HEK293 (cell line): Measurements from ENCODE around the gene MAPK12.

ENCODE experiments used
- CTCF ChIA-PET: fragments of 350-600 bp; formaldehyde crosslinking; extraction: SDS; loops from one replicate; lab custom pipeline; 2021; ENCODE audit warnings: antibody characterized with exemption; lab: Yijun Ruan, JAX
- POLR2A ChIA-PET: fragments of 300-600 bp; formaldehyde crosslinking; extraction: SDS; loops from one replicate; lab custom pipeline; 2020; ENCODE audit warnings: antibody characterized with exemption, inconsistent platforms; lab: Yijun Ruan, JAX
- H3K27ac ChIP-seq: fragments of 200-500 bp; sonication (Bioruptor generic); 2 replicates; pipeline ENCODE4 v1.5.1; 2014; ENCODE audit warnings: low read depth, low read length, control low read depth, inconsistent platforms; ENCODE audit errors: extremely low read depth
- H3K36me3 ChIP-seq, 2 experiments: fragments of 200-500 bp in 1 of 2; sonication (Bioruptor generic) in 1 of 2; 1 replicate in 1 of 2; 2 replicates in 1 of 2; pipeline ENCODE4 v1.5.1; 2014 to 2017; ENCODE audit warnings: inconsistent platforms in 2 of 2, low read length in 2 of 2; ENCODE audit not compliant: control insufficient read depth in 2 of 2, insufficient read depth in 1 of 2
- H3K4me1 ChIP-seq: fragments of 200-500 bp; sonication (Bioruptor generic); 2 replicates; pipeline ENCODE4 v1.5.1; 2014; ENCODE audit warnings: mild to moderate bottlenecking, low read length, inconsistent platforms; ENCODE audit not compliant: control insufficient read depth, insufficient read depth
- H3K4me3 ChIP-seq: 2 replicates; pipeline ENCODE4 v1.5.1; 2011; ENCODE audit warnings: low read depth, mild to moderate bottlenecking, control low read depth, low read length, moderate library complexity
- H3K9me3 ChIP-seq: fragments of 200-500 bp; sonication (Bioruptor generic); 2 replicates; pipeline ENCODE4 v1.5.1; 2014; ENCODE audit warnings: low read depth, low read length, inconsistent platforms; ENCODE audit not compliant: control insufficient read depth, insufficient read depth
- FEZF1 ChIP-seq: fragments of 450-650 bp; formaldehyde crosslinking; IDR thresholded peaks from 2 replicates; pipeline ENCODE4 v1.5.1; 2016; ENCODE audit warnings: missing biosample characterization, missing genetic modification characterization
- GFI1B ChIP-seq: fragments of 450-650 bp; formaldehyde crosslinking; IDR thresholded peaks from 2 replicates; pipeline ENCODE4 v1.5.1; 2016; ENCODE audit warnings: missing biosample characterization, missing genetic modification characterization
- HIC1 ChIP-seq: fragments of 450-650 bp; formaldehyde crosslinking; IDR thresholded peaks from 2 replicates; pipeline ENCODE4 v1.5.1; 2016; ENCODE audit warnings: missing biosample characterization, missing genetic modification characterization
- HOXD13 ChIP-seq: sonication (generic); formaldehyde crosslinking; IDR thresholded peaks from 2 replicates; pipeline ENCODE4 v1.8.0; 2022; ENCODE audit warnings: missing genetic modification reagents, borderline replicate concordance
- PRDM1 ChIP-seq: fragments of 450-650 bp; formaldehyde crosslinking; IDR thresholded peaks from 2 replicates; pipeline ENCODE4; 2016; ENCODE audit warnings: missing biosample characterization, missing genetic modification characterization
- SCRT1 ChIP-seq: fragments of 450-650 bp; formaldehyde crosslinking; IDR thresholded peaks from 2 replicates; pipeline ENCODE4 v1.5.1; 2016; ENCODE audit warnings: missing biosample characterization, missing genetic modification characterization, borderline replicate concordance
- TCF7L2 ChIP-seq: IDR thresholded peaks from 2 replicates; pipeline ENCODE4 v1.6.1; 2011; ENCODE audit warnings: low read depth, mild to moderate bottlenecking, inconsistent platforms, low read length, moderate library complexity, borderline replicate concordance
- TRIM28 ChIP-seq: IDR thresholded peaks from 2 replicates; pipeline ENCODE4 v1.6.1; 2011; ENCODE audit warnings: low read length, control low read depth, borderline replicate concordance
- ZBTB17 ChIP-seq: fragments of 450-650 bp; formaldehyde crosslinking; IDR thresholded peaks from 2 replicates; pipeline ENCODE4 v1.5.1; 2016; ENCODE audit warnings: missing biosample characterization, missing genetic modification characterization
- ZFP3 ChIP-seq: fragments of 450-650 bp; formaldehyde crosslinking; IDR thresholded peaks from 2 replicates; pipeline ENCODE4 v1.5.1; 2016; ENCODE audit warnings: low read depth, missing biosample characterization, missing genetic modification characterization
- ZNF121 ChIP-seq: fragments of 450-650 bp; formaldehyde crosslinking; IDR thresholded peaks from 2 replicates; pipeline ENCODE4 v1.5.1; 2016; ENCODE audit warnings: missing biosample characterization, missing genetic modification characterization
- ZNF146 ChIP-seq: fragments of 450-650 bp; formaldehyde crosslinking; IDR thresholded peaks from 2 replicates; pipeline ENCODE4 v1.5.1; 2016; ENCODE audit warnings: missing biosample characterization, missing genetic modification characterization
- ZNF155 ChIP-seq: fragments of 450-650 bp; formaldehyde crosslinking; IDR thresholded peaks from 2 replicates; pipeline ENCODE4 v1.5.1; 2016; ENCODE audit warnings: missing biosample characterization, missing genetic modification characterization
- ZNF169 ChIP-seq: fragments of 450-650 bp; formaldehyde crosslinking; IDR thresholded peaks from 2 replicates; pipeline ENCODE4 v1.5.1; 2016; ENCODE audit warnings: missing biosample characterization, missing genetic modification characterization
- ZNF362 ChIP-seq: fragments of 450-650 bp; formaldehyde crosslinking; IDR thresholded peaks from 2 replicates; pipeline ENCODE4 v1.5.1; 2016; ENCODE audit warnings: missing biosample characterization, missing genetic modification characterization
- ZNF391 ChIP-seq: fragments of 450-650 bp; formaldehyde crosslinking; IDR thresholded peaks from 2 replicates; pipeline ENCODE4 v1.5.1; 2016; ENCODE audit warnings: low read depth, missing biosample characterization, missing genetic modification characterization, borderline replicate concordance
- ZNF433 ChIP-seq: fragments of 450-650 bp; formaldehyde crosslinking; IDR thresholded peaks from 2 replicates; pipeline ENCODE4 v1.5.1; 2016; ENCODE audit warnings: missing biosample characterization, missing genetic modification characterization, low read depth
- ZNF548 ChIP-seq: fragments of 450-650 bp; formaldehyde crosslinking; IDR thresholded peaks from 2 replicates; pipeline ENCODE4 v1.5.1; 2016; ENCODE audit warnings: missing biosample characterization, missing genetic modification characterization
- ZNF561 ChIP-seq: fragments of 450-650 bp; IDR thresholded peaks from 2 replicates; pipeline ENCODE4 v1.5.1; 2018; ENCODE audit warnings: missing biosample characterization, missing genetic modification characterization, borderline replicate concordance
- ZNF585B ChIP-seq: fragments of 450-650 bp; formaldehyde crosslinking; IDR thresholded peaks from 2 replicates; pipeline ENCODE4 v1.5.1; 2016; ENCODE audit warnings: missing biosample characterization, missing genetic modification characterization
- ZNF610 ChIP-seq: fragments of 450-650 bp; formaldehyde crosslinking; IDR thresholded peaks from 2 replicates; pipeline ENCODE4 v1.5.1; 2016; ENCODE audit warnings: missing biosample characterization, missing genetic modification characterization, borderline replicate concordance
- ZNF704 ChIP-seq: fragments of 450-650 bp; formaldehyde crosslinking; IDR thresholded peaks from 2 replicates; pipeline ENCODE4 v1.5.1; 2016; ENCODE audit warnings: missing biosample characterization, missing genetic modification characterization
- ZNF707 ChIP-seq: fragments of 450-650 bp; formaldehyde crosslinking; IDR thresholded peaks from 2 replicates; pipeline ENCODE4 v1.5.1; 2016; ENCODE audit warnings: missing biosample characterization, missing genetic modification characterization
- TF ChIP-seq, protein P1 (sequence below): fragments of 450-650 bp; formaldehyde crosslinking; optimal IDR thresholded peaks from 2 replicates; pipeline ENCODE3; 2016; ENCODE audit warnings: missing biosample characterization, mild to moderate bottlenecking, missing genetic modification characterization

MAPK12 gene

GRCh38 chr22:50289942-50290630 is 28.6 kb upstream of the MAPK12 start (continued):
- TF ChIP-seq HOXD13 (CRISPR knock-in tag): no peak

DNA sequence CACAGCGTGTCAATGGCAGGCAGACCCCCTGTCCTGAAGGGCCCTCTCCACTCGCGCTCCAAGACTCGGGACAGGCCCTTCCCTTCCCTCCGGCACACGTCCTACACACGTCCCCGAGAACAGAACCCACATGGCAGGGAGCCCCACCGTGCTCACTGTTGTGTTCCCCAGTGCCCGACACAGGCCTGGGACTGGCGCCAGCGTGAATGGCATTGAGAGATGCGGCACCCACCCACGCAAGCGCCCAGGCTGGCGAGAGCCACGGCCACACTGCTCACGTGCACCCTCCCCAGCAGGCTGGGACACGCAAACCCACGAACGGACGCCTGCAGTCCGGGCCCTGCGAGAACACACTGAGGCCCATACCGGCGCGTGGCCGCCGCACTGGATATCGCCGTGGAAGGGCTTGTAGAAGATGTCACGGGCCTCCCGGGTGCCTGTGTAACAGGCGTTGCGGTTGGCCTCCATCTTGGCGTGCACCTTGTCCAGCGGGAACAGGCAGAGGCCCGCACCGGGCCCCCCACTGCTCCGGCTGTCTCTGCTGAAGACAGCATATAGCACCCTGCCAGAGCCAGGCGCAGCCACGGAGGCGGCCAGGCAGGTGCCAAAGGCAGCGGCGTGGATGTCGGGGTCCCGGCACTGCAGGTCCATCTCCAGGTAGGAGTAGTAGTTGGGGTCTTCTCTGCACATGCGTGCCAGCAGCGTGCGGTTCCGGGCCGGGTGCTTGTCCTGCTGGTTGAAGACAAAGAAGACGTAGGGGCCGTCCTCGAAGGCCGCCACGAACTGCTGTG is 27.9 kb upstream of the MAPK12 start:
- peaks cover 0 to 86% of the 10 kb centered on the region in 2 experiments; a peak in 1 of 3 replicates for H3K36me3 ChIP-seq
- no peaks in the 10 kb centered on the region for H3K9me3 ChIP-seq
- CTCF ChIA-PET: interaction anchor here (1.0 kb wide), 1 partner anchor 13 kb away, joined by 4 read pairs; no protein-coding TSS in a partner anchor
- TF ChIP-seq ZNF155 (tag by site-specific recombination): no peak
- TF ChIP-seq ZNF707 (tag by site-specific recombination): no peak
- TF ChIP-seq ZNF704 (tag by site-specific recombination): no peak
- no peak for TF ChIP-seq ZNF610
- TF ChIP-seq ZNF169 (tag by site-specific recombination): no peak
- TF ChIP-seq GFI1B: no peak
- TF ChIP-seq, protein P1, sequence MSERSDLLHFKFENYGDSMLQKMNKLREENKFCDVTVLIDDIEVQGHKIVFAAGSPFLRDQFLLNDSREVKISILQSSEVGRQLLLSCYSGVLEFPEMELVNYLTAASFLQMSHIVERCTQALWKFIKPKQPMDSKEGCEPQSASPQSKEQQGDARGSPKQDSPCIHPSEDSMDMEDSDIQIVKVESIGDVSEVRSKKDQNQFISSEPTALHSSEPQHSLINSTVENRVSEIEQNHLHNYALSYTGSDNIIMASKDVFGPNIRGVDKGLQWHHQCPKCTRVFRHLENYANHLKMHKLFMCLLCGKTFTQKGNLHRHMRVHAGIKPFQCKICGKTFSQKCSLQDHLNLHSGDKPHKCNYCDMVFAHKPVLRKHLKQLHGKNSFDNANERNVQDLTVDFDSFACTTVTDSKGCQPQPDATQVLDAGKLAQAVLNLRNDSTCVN (tag by site-specific recombination): no peak
- TF ChIP-seq ZNF433: no peak
- TF ChIP-seq SCRT1 (tag by site-specific recombination): no peak
- TF ChIP-seq ZNF146 (tag by site-specific recombination): no peak
- TF ChIP-seq ZNF391 (tag by site-specific recombination): no peak
- TF ChIP-seq ZBTB17 (tag by site-specific recombination): no peak
- TF ChIP-seq PRDM1 (tag by site-specific recombination): no peak
- TF ChIP-seq FEZF1 (tag by site-specific recombination): no peak
- no peak for TF ChIP-seq ZNF585B (tag by site-specific recombination)
- TF ChIP-seq ZNF121 (tag by site-specific recombination): no peak
- TF ChIP-seq, all 188 proteins: peak for 0
- POLR2A ChIA-PET: no interaction called here
- H3K4me1 ChIP-seq: no peaks in the 10 kb centered on the region
- no peak overlapping the region for H3K4me3 ChIP-seq
- no peak overlapping the region for H3K27ac ChIP-seq

DNA sequence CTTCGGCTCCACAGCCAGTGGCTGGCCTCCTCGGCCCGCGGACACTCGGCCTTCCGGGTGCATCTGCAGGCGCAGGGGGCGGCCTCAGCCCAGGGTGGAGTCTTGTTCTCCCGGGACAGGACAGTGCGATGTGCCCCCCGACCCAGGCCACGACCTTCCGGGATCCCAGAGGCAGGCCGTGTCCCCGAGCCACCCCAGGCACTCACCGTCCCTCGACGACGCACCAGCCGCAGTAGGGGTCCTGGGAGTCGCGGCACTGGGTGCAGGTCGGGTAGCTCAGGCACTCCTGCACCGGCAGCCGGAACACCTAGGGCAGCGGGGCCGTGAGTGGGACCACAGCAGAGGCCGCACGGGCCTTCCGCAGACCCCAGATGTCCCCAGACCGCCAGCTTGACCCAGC is 26.2 kb upstream of the MAPK12 start:
- Histone ChIP-seq H3K36me3 (peaks cover 0 to 89% of the 10 kb centered on the region in 2 experiments; a peak in 1 of 3 replicates), H3K4me3 (no peak overlapping the region), H3K27ac (no peak overlapping the region), H3K9me3 (no peaks in the 10 kb centered on the region), H3K4me1 (no peaks in the 10 kb centered on the region)
- ChIA-PET POLR2A (interaction anchor here (0.6 to 1.2 kb wide), 3 partner anchors 12 to 305 kb away, joined by 3 to 6 read pairs (median 3); partner anchors contain the start of gene PLXNB2), CTCF (interaction anchor here (1.2 kb wide), 1 partner anchor 54 kb away, joined by 5 read pairs; no protein-coding TSS in a partner anchor)
- TF ChIP-seq ZNF362 (tag by site-specific recombination) (no peak), HIC1 (no peak), TCF7L2 (no peak), ZFP3 (no peak), ZNF548 (no peak), TRIM28 (no peak), ZNF561 (tag by site-specific recombination) (no peak)
